K562 (cell line): ENCODE data around the gene PGBD1. TPM values are rescaled to one million over a fixed set of nuclear protein-coding genes. Genes with fewer than 3 reads are reported as not detected.

Experiments
- DIDO1 ChIP-seq: fragments of 450-650 bp; IDR thresholded peaks from 2 replicates; pipeline ENCODE4 v1.6.1; 2016; ENCODE audit warnings: low read depth, missing biosample characterization, missing genetic modification characterization
- DNMT1 ChIP-seq: fragments of 450-650 bp; IDR thresholded peaks from 2 replicates; pipeline ENCODE4 v1.6.1; 2016; ENCODE audit warnings: antibody characterized with exemption, mild to moderate bottlenecking
- IRF9 ChIP-seq: fragments of 450-650 bp; IDR thresholded peaks from 2 replicates; pipeline ENCODE4 v1.6.1; 2016; ENCODE audit warnings: missing biosample characterization, missing genetic modification characterization
- LCOR ChIP-seq: sonication (generic); formaldehyde crosslinking; IDR thresholded peaks from 2 replicates; pipeline ENCODE4 v1.8.0; 2022; ENCODE audit warnings: mild to moderate bottlenecking, missing genetic modification reagents
- MBD2 ChIP-seq: sonication (generic); IDR thresholded peaks from 2 replicates; pipeline ENCODE4 v1.6.1; 2016; ENCODE audit warnings: low read depth, borderline replicate concordance
- MTA2 ChIP-seq: fragments of 450-650 bp; IDR thresholded peaks from 2 replicates; pipeline ENCODE4 v1.6.1; 2016; ENCODE audit warnings: low read depth
- NCOA4 ChIP-seq: fragments of 450-650 bp; IDR thresholded peaks from 2 replicates; pipeline ENCODE4 v1.6.1; 2018; ENCODE audit warnings: mild to moderate bottlenecking; ENCODE audit not compliant: partially characterized antibody
- NFIC ChIP-seq: fragments of 450-650 bp; IDR thresholded peaks from 2 replicates; pipeline ENCODE4 v1.6.1; 2017; ENCODE audit warnings: mild to moderate bottlenecking, inconsistent platforms
- REST ChIP-seq, 2 experiments: fragments of 450-650 bp; formaldehyde crosslinking in 1 of 2; IDR thresholded peaks; 2 replicates each; pipeline versions ENCODE4 v1.4.0 to v1.6.1; 2014 to 2020; ENCODE audit warnings: mild to moderate bottlenecking in 2 of 2, borderline replicate concordance in 1 of 2, low read depth in 1 of 2
- RNF219 ChIP-seq: fragments of 250-450 bp; sonication (Bioruptor Pico); IDR thresholded peaks from 2 replicates; pipeline ENCODE4 v1.5.0; 2022; ENCODE audit warnings: mild to moderate bottlenecking
- TRIM25 ChIP-seq: fragments of 450-650 bp; IDR thresholded peaks from 2 replicates; pipeline ENCODE4 v1.7.0; 2016; ENCODE audit warnings: borderline replicate concordance
- ZFP30 ChIP-seq: fragments of 250-450 bp; sonication (Bioruptor Pico); IDR thresholded peaks from 2 replicates; pipeline ENCODE4 v1.8.0; 2022; ENCODE audit warnings: moderate library complexity, mild to moderate bottlenecking, inconsistent platforms, borderline replicate concordance
- ZNF217 ChIP-seq: sonication (generic); formaldehyde crosslinking; IDR thresholded peaks from 2 replicates; pipeline ENCODE4 v1.8.0; 2022; ENCODE audit warnings: mild to moderate bottlenecking, missing genetic modification reagents
- ZNF766 ChIP-seq: fragments of 200-800 bp; sonication (Bioruptor generic); conservative IDR thresholded peaks from 2 replicates; pipeline ENCODE4 v1.6.1; 2016; ENCODE audit warnings: missing genetic modification characterization, missing compliant biosample characterization
- polyA plus RNA-seq, 8 experiments: library from polyadenylated mRNA; depleted of rRNA in 4 of 8; stranded (reverse) in 5 of 8; unstranded in 3 of 8; fragments of >200 nt; fragmentation: Nextera tagmentation in 2 of 8; fragmentation: Illumina TruSeq in 1 of 8; extraction: Ambion mirVana in 2 of 8; extraction: Trizol in 1 of 8; gene quantifications; 2 replicates each; pipeline versions ENCODE4 v1.2.1 to v1.2.3, GENCODE V29; 2011 to 2014; ENCODE audit warnings: inconsistent platforms in 1 of 8, missing spikeins in 1 of 8
- total RNA-seq, 7 experiments: library from RNA; depleted of rRNA in 6 of 7; stranded (reverse); fragments of >200 nt in 6 of 7; fragmentation: Illumina TruSeq in 2 of 7; extraction: Trizol in 2 of 7; gene quantifications; 2 replicates each; pipeline versions ENCODE4 v1.2.1 to v1.2.3, GENCODE V29; 2011 to 2021; ENCODE audit warnings: low replicate concordance in 1 of 7

Gene PGBD1
- total and polyA plus RNA-seq, 9 of the 15 experiments (the other 6 are each of a cell fraction or from before 2014, with no cell fraction given) = 3.3 to 9.0 (median 7.3) TPM

- no peak for TF ChIP-seq RNF219
- peak; percentile 11; the same call in 1 of the 2 replicates for TF ChIP-seq NFIC
- TF ChIP-seq ZFP30 = no peak
- TF ChIP-seq TRIM25 = no peak
- no peak for TF ChIP-seq ZNF217 (CRISPR knock-in tag)
- no peak for TF ChIP-seq ZNF766
- 0 out of 2 replicates have a peak, but pooled peaks have one; percentile 15 for TF ChIP-seq MTA2
- peak; percentile 24; the same call in 1 of the 2 replicates for TF ChIP-seq REST (IDR thresholded peaks at IDR 0.05; ENCODE audit: borderline replicate concordance)
- no peak for TF ChIP-seq REST (CRISPR knock-in tag; IDR thresholded peaks at IDR 0.05; ENCODE audit: low read depth)
- peak; percentile 79; the same call in 1 of the 2 replicates for TF ChIP-seq LCOR (CRISPR knock-in tag)
- TF ChIP-seq DIDO1 (tag) = no peak
- TF ChIP-seq IRF9 (tag) = no peak
- 0 out of 2 replicates have a peak, but pooled peaks have one; percentile 42 for TF ChIP-seq MBD2
- TF ChIP-seq NCOA4 = no peak
- no peak for TF ChIP-seq DNMT1
Observed at GRCh38 chr6:28343898-28344677, 62.7 kb downstream of the PGBD1 start (continued).
